NCI-H2107 treated with DMSO at 0.1 percent for 48 hours (cell line): Measurements from ENCODE around the gene TPSAB1.
"Not testable (repeated sequence)": the region's sequence is repeated elsewhere in the genome, so short reads cannot be mapped to it uniquely, and the experiment has no call there.

Experiments used
- DNase-seq: peaks from one replicate; lab custom pipeline; 2025; ENCODE audit not compliant: unreplicated experiment; lab: John Stamatoyannopoulos, UW

TPSAB1 gene

DNA sequence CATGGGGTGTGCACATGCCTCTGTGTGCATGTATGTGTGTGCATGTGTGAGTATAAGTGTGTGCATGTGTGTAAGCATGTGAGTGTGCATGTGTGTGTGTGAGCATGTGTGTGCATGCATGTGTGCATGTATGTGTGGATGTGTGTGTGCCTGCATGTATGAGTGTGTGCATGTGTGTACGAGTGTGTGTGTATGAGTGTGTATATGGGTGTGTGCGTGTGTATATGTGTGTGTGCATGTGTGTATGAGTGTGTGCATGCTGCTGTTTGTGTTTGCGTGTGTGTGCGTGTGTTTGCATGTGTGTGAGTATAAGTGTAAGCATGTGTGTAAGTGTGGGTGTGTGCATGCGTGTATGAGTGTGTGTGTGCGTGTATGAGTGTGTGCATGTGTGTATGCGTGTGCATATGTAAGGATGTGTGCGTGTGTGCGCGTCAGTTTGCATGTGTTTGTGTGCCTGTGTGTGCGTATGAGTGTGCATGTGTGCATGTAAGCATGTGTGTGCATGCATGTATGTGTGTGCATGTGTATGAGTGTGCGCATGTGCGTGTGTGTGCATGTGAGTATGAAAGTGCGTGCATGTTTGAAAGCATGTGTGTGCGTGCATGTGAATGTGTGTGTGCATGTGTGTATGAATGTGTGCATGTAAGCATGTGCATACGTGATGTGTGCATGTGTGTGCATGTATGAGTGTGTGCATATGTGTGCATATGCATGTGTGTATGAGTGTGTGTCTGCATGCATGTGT is 24.0 kb downstream of the TPSAB1 start:
- DNase-seq, result no peak

DNA sequence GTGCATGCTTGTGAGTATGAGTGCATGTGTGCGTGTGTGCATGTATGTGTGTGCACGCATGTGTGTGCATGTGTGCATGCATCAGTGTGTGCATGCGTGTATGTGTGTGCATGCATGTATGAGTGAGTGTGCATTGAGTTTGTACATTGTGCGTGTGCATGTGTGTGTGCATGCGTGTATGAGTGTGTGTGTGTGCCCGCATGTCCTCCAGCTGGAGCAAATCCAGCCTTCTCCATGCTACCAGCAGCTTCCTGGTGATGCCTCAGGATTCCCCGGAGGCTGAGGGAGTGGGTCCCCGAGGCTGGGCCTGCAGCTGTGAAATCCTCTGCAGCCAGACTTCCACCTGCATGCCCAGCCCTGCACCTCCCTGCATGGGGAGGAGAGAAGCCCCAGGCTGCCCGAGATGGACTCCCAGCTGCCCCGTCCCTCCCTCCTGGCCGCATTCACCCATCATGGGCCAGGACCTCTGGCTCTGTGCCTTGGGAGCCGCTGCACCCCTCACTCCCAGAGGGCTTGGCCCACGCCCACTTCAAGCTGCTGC is 24.7 kb downstream of the TPSAB1 start:
- DNase-seq, result no peak

DNA sequence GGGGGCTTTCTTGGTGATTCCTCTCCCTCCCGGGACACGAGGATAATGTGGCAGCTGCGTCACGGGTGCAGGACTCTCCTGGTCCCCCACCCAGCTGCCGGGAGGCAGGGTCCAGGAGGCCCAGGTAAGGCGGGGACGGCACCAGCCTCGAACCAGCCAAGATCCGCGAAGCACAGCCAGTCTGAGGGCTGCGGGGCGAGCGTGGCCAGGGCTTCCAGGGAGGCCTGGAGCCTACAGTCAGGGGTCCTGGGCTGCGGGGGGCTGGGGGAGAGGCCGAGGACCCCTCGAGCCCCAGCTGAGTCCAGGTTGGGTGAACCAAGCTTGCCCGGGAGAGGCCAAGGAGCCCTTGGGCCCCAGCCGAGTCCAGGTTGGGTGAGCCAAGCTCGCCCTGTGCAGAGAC is 25.3 kb downstream of the TPSAB1 start:
- DNase-seq, result no peak

- not testable (repeated sequence) for DNase-seq
Observed at GRCh38 chr16:1269418-1269817, 28.9 kb downstream of the TPSAB1 start.

GRCh38 chr16:1271380-1271723 is 30.8 kb downstream of the TPSAB1 start:
- DNase-seq, result no peak

DNA sequence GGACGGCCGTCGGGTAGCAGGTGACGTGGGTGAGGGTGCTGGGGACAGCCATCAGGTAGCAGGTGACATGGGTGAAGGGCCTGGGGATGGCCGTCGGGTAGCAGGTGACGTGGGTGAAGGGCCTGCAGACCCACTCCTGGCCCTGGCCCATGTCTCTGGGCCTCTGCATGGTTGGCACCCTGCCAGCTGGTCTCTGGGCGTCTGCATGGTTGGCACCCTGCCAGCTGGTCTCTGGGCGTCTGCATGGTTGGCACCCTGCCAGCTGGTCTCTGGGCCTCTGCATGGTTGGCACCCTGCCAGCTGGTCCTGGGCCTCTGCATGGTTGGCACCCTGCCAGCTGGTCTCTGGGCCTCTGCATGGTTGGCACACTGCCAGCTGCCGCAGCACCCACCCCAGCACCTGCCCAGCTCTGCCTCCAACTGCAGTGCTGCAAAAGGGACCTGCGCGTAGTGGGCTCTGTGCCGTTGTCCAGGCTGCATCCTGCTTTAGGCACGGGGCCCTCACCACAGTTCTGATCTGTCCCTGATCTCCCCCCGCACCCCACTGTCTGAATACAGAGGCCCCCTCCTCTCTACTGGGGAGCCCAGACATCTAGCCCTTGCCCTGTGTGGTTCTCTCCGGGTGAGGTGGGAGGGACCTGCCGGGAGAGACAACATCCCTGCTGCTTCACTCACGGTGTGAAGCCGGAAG is 31.4 kb downstream of the TPSAB1 start:
- DNase-seq, result peak; percentile 79

DNA sequence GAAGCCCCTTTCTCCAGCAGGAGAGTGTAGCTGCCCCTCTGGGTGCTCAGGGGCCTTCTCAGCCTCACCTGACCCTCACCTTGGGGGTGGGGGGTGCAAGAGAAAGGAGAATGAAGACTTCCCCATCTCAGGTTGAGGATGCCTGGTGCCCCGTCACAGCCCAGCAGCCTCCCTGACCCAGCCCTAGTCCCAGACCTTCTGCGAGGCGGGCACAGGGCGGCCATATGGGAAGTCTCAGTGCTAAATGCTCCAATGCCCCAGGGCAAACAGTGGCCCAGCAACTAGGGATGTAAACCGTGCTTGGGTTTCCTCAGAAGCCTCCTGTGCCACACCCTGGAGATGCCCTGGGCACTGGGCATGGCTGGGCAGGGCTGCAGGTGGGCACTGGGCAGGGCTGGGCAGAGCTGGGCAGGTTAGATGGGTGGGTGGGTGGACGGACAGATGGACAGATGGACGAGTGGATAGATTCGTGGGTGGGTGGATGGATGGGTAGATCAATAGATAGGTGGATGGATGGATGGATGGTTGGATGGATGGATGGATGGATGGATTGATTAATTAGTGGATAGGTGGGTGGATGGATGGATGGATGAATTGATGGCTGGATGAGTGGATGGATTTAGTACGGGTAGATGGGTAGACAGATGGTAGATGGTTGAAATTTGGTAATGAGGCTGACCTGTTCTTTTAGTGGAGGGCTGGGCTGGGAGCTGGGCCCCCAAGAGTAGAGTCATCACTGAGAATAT is 32.1 kb downstream of the TPSAB1 start:
- no peak for DNase-seq

GRCh38 chr16:1273816-1274215 is 33.3 kb downstream of the TPSAB1 start:
- DNase-seq, result no peak

DNA sequence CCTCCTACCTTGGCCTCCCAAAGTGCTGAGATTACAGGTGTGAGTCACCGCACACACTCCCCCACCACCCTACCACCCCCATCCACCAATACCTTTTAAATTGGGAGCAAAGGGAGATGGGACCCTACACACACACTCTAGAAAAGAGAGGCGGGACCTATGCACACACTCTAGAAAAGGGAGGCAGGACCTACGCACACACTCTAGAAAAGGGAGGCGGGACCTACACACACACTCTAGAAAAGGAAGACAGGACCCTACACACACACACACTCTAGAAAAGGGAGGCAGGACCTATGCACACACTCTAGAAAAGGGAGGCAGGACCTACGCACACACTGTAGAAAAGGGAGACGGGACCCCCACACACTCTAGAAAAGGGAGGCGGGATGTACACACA is 34.3 kb downstream of the TPSAB1 start:
- DNase-seq, result no peak

DNA sequence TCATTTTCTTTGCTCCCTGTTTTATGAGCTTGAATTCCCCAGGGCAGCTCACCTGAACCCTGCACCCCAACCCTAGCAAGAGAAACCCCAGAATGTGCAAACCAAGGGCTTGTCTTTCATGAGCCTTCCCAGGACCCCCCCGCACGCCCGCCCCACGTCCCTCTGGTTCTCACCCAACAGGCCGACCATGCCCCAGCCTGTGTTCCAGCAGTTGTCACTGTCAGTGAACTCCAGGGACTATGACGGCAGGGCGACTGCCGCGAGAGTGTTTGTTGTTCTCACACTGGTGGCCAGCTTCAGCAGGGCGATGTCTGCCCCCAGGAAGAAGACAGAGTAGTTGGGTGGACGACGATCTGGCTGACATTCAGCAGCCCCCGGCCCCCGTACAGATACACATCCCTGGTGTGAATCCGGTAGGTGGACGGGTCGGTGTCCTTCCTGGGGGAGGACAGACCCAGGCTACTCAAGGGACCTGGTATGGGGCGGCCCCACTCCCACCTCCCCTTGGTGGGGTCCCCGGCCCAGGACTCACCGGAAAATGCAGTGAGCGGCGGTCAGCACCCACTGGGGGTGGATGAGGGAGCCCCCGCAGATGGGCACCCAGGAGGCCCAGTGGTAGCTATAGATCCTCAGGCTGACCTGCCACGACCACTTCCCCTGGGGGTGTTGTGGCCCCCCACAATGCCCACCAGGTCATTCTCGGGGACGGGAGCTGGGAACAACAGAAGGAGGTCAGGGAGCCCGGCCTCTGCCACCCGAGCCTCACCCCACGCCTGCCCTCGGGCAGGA is 35.5 kb downstream of the TPSAB1 start:
- no peak for DNase-seq

DNA sequence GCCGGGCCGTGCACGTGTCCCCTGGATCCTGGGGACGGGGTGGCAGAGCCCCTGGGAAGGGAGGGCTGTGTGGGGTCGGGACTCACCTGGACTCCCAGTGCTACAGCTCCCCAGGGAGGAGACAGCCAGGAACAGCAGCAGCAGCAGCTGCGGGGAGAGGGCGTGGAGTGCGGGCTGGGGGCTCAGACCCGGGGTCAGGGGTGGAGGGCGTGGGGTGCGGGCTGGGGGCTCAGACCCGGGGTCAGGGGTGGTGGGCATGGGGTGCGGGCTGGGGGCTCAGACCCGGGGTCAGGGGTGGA is 36.0 kb downstream of the TPSAB1 start:
- no peak for DNase-seq

GRCh38 chr16:1277151-1277598 is 36.7 kb downstream of the TPSAB1 start:
- no peak for DNase-seq

DNA sequence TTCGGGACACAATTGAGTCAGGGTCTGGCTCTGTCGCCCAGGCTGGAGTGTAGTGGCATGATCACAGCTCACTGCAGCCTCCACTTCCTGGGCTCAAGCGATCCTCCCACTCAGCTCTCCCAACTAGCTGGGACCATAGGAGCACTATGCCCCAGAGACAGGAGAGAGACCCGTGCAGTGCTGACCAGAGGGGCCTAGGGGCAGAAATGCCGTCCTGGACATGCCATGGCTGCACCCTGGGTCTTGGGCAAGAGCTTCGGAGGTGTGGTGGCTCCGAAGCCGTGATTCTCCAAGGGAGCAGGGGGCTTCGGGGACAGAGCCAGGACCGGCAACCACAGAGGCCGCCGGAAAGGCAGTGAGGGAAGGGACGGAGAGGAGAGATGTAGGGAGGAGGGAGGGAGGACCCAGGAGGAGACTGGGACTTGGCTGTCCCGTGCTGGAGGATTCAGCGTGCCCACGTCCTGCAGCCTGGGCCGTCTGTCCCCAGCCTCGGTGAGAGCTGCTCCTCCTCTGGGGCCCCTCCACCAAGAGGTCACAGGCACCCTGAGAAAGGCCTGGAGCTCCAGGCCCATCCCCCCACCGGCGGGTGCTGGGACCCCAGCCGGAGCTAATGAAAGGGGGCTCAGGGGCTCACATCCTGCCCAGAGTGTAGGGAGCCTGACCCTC is 37.2 kb downstream of the TPSAB1 start:
- no peak for DNase-seq

GRCh38 chr16:1278477-1278876 is 38.0 kb downstream of the TPSAB1 start:
- no peak for DNase-seq

DNA sequence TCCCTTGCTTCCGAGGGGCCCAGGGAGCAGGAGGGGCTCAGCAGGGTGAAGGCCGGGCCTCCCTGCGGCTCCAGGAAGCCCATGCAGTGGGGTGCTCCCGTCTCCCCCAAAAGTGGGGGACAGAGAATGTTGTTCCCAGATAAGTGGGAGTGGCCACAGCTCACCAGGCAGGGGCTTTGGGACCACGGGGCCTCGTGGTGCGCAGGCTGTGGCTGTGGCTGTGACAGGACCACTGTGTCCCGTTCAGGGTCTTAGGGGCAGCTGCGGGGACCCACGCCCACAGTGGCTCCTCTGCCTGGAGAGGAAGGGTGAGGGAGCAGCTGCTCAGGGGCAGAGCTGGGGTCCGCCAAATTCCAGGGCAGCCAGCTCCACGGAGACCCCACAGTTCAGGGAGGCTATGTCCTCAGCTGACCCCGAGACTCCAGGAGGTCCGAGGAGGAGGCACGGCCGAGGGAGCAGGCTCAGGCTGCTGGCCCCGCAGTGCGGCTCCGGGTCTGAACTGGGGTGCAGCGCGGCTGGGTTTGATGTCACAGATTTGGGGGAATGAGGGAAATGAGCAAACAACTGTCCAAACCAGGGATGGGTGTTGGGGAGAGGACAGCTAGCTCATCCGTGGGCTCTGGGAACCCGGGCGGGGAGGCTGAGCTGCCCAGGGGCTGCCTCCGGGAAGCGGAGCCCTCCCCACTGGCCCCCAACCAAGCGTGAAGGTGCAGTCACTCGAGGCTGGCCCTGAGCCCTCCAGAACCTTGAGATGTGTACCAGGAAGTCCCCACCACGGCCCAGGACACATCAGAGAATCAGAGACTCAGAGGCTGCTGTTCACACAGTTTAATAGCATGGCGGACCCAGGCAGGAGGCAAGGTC is 38.8 kb downstream of the TPSAB1 start:
- no peak for DNase-seq

GRCh38 chr16:1279945-1280589 is 39.6 kb downstream of the TPSAB1 start:
- DNase-seq, result no peak

GRCh38 chr16:1280783-1281182 is 40.3 kb downstream of the TPSAB1 start:
- DNase-seq, result no peak

- no peak for DNase-seq
Observed at GRCh38 chr16:1281517-1281916, 41.0 kb downstream of the TPSAB1 start.

GRCh38 chr16:1282324-1282973 is 41.9 kb downstream of the TPSAB1 start:
- DNase-seq, result no peak
